NT2/D1 (cell line): ENCODE results near the gene NEB.

ENCODE experiments used
- DNase-seq: peaks from one replicate; pipeline ENCODE4 v3.0.0-alpha.2; 2011; ENCODE audit warnings: low read depth, low spot score
- H3K27me3 ChIP-seq: 2 replicates; pipeline ENCODE4 v1.6.0; 2011; ENCODE audit warnings: mild to moderate bottlenecking; ENCODE audit not compliant: insufficient read length, insufficient read depth
- H3K36me3 ChIP-seq: 2 replicates; pipeline ENCODE4 v1.6.1; 2011; ENCODE audit warnings: mild to moderate bottlenecking, low read length, mixed read lengths; ENCODE audit not compliant: insufficient read depth, insufficient read length
- H3K4me1 ChIP-seq: 2 replicates; pipeline ENCODE4 v1.5.1; 2011; ENCODE audit not compliant: insufficient read depth, insufficient read length
- H3K4me3 ChIP-seq: 2 replicates; pipeline ENCODE4 v1.5.1; 2011; ENCODE audit warnings: low read depth; ENCODE audit not compliant: insufficient read length
- H3K9ac ChIP-seq: 2 replicates; pipeline ENCODE4 v1.6.0; 2011; ENCODE audit warnings: low read depth; ENCODE audit not compliant: insufficient read length
- H3K9me3 ChIP-seq: 2 replicates; pipeline ENCODE4 v1.5.1; 2011; ENCODE audit warnings: mild to moderate bottlenecking, low read length; ENCODE audit not compliant: insufficient read depth
- SUZ12 ChIP-seq: IDR thresholded peaks from 2 replicates; pipeline ENCODE4 v1.6.1; 2011; ENCODE audit not compliant: insufficient read length, insufficient read depth; ENCODE audit errors: extremely low read depth
- YY1 ChIP-seq: IDR thresholded peaks from 2 replicates; pipeline ENCODE4 v1.6.1; 2011; ENCODE audit not compliant: insufficient read length, insufficient read depth
- ZNF274 ChIP-seq: IDR thresholded peaks from 2 replicates; pipeline ENCODE4 v1.6.1; 2011; ENCODE audit warnings: mild to moderate bottlenecking, low read depth, low read length

Gene NEB, protein sequence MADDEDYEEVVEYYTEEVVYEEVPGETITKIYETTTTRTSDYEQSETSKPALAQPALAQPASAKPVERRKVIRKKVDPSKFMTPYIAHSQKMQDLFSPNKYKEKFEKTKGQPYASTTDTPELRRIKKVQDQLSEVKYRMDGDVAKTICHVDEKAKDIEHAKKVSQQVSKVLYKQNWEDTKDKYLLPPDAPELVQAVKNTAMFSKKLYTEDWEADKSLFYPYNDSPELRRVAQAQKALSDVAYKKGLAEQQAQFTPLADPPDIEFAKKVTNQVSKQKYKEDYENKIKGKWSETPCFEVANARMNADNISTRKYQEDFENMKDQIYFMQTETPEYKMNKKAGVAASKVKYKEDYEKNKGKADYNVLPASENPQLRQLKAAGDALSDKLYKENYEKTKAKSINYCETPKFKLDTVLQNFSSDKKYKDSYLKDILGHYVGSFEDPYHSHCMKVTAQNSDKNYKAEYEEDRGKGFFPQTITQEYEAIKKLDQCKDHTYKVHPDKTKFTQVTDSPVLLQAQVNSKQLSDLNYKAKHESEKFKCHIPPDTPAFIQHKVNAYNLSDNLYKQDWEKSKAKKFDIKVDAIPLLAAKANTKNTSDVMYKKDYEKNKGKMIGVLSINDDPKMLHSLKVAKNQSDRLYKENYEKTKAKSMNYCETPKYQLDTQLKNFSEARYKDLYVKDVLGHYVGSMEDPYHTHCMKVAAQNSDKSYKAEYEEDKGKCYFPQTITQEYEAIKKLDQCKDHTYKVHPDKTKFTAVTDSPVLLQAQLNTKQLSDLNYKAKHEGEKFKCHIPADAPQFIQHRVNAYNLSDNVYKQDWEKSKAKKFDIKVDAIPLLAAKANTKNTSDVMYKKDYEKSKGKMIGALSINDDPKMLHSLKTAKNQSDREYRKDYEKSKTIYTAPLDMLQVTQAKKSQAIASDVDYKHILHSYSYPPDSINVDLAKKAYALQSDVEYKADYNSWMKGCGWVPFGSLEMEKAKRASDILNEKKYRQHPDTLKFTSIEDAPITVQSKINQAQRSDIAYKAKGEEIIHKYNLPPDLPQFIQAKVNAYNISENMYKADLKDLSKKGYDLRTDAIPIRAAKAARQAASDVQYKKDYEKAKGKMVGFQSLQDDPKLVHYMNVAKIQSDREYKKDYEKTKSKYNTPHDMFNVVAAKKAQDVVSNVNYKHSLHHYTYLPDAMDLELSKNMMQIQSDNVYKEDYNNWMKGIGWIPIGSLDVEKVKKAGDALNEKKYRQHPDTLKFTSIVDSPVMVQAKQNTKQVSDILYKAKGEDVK (N-terminal part only)

DNA sequence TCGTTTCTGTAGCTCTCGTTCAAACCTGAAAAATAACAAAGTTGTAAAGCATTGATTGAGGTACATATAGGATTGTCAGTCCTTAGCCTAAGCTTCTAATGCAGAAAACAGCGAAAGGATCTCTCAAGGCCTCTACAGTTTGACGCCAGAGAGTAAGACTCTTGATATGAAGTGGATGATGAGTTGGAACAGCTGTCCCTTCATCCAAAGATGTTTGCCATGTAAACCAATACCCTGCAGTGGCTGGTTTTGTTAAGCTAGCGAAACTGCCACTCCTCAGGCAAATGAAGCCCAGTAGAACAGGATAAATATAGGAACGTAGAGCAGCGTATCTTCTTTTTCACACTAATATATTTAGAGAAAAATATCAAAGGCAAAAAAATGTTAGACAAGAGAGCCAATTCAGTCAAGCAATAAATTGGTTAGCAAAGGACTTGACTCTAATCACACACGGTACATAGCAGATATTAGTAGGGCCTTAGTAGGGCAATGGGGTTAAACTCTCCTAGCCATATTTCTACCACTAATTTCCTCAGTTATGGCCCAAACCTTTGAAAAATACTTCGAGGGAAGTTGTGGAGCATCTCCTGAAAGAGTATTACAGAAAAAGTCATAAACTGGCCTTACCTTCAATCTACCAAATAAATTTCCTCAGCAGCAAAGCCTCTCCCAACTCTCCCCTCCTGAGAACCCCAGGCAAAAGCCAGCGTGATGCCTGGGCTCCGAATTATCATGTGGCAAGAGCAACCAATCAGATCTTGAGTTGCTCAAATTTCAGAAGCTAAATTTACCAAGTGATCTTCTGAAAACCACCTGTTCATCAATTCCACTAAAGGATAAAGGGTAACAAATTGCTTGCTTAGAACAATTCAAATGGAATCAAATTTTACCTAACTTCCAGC lies at the start of gene NEB:
Gene NEB, minus strand, starts transcription at position 706 of the 902 bp plus-strand sequence. CDS start 1,320 bp downstream, outside the sequence.
- no peak for DNase-seq
- no peak within 1 kb of the TSS for H3K4me3 ChIP-seq
- no peaks in the 10 kb centered on the region for H3K36me3 ChIP-seq
- no peaks in the 10 kb centered on the region for H3K27me3 ChIP-seq
- no peaks in the 10 kb centered on the region for H3K9me3 ChIP-seq
- TF ChIP-seq SUZ12, result no peak
- no peak for TF ChIP-seq ZNF274
- TF ChIP-seq YY1, result no peak
- no peak within 1 kb of the TSS for H3K9ac ChIP-seq
- no peaks in the 10 kb centered on the region for H3K4me1 ChIP-seq

DNA sequence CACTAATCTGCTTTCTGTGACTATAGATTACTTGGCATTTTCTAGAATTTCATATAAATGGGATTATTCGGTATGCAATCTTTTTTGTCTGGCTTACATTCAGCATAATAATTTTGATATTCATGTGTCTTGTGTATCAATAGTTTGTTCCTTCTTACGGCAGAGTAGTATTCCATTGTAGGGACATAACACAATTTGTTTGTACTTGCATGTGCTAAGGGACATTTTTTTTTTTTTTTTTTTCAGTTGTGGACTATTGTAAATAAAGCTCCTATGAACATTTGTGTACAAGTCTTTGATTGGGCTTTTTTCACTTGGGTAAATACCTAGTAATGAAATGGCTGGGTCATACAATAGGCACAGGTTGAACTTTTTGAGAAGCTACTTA lies 48.9 kb upstream of the NEB start:
- H3K4me1 ChIP-seq, result no peaks in the 10 kb centered on the region
- no peak overlapping the region for H3K9ac ChIP-seq
- TF ChIP-seq YY1 (no peak), ZNF274 (no peak), SUZ12 (no peak)
- H3K9me3 ChIP-seq, result no peaks in the 10 kb centered on the region
- peaks cover 8% of the 10 kb centered on the region for H3K36me3 ChIP-seq
- no peak for DNase-seq
- H3K4me3 ChIP-seq, result no peak overlapping the region
- H3K27me3 ChIP-seq, result no peaks in the 10 kb centered on the region

DNA sequence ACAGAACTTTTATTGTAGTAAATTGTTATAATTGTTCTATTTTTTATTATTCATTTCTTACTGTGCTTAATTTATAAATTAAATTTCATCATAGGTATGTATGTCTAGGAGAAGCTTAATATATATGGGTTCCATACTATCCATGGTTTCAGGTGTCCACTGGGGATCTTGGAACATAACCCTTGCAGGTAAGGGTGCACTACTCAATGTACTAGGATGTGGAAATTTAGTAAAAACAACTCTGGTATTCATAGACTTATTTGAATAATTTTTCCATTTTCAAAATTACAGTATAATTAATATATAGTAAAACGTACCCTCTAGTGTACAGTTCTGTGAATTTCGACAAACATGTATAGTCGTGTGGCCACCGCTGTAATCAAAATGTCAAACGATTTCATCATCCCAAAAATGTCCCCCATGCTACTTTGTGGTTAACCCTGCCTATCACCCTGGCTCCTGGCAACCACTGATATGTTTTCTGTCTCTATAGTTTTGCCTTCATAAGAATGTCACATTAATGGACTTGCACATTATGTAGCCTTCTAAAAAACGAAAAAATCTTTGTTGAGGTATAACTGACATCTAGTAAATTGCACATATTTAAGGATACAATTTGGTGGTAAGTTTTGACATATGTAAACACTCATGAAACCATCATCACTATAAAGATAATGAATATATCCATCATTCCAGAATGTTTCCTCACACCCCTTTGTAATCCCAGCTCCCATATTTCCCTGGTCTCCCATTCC lies 48.3 kb upstream of the NEB start:
- no peaks in the 10 kb centered on the region for H3K4me1 ChIP-seq
- no peak overlapping the region for H3K4me3 ChIP-seq
- H3K36me3 ChIP-seq, result peaks cover 8% of the 10 kb centered on the region
- no peaks in the 10 kb centered on the region for H3K9me3 ChIP-seq
- H3K9ac ChIP-seq, result no peak overlapping the region
- TF ChIP-seq ZNF274, result no peak
- no peak for TF ChIP-seq YY1
- no peak for TF ChIP-seq SUZ12
- H3K27me3 ChIP-seq, result no peaks in the 10 kb centered on the region
- no peak for DNase-seq

DNA sequence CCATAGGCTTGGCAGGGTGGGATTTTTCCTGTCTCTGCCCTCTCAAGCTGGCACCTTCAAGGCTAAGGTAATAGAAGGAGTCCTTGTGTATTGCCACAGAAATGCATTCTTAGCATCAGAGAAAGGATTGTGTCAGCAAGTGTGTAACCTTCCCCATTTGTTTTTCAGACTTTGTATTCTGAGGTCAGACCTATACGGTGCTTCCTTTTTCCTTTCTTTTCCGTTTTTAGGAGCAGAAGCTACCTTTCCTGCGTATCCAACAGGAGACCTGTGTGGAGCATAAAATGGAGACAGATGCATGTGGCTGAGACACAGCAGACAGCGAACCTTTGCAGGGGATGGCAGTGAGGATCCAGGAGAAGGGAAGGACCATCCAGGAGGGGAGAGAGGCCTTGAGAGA lies 47.4 kb upstream of the NEB start:
- Histone ChIP-seq H3K4me3 (no peak overlapping the region), H3K4me1 (no peaks in the 10 kb centered on the region), H3K9me3 (no peaks in the 10 kb centered on the region), H3K27me3 (no peaks in the 10 kb centered on the region), H3K9ac (no peak overlapping the region), H3K36me3 (peaks cover 8% of the 10 kb centered on the region)
- DNase-seq, result no peak
- TF ChIP-seq YY1 (no peak), SUZ12 (no peak), ZNF274 (no peak)

DNA sequence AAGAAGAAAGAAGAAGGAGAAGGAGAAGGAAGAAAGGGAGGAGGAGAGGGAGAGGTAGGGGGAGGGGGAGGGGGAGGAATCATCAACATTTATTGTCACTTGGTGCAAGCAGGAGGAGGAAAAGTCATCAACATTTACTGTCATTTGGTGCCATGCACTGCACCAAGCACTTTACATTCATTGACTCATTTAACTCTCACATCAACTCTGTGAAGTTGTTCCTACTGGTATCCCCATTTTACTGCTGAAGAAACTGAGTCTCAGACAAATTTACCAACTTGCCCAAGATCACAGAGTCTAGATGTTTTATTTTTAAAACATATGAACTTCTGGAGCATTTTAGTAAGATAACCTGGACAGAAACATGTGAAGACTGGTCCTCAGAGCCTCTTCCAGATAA lies 46.7 kb upstream of the NEB start:
- H3K4me1 ChIP-seq, result no peaks in the 10 kb centered on the region
- H3K4me3 ChIP-seq, result no peak overlapping the region
- H3K36me3 ChIP-seq, result peaks cover 8% of the 10 kb centered on the region
- TF ChIP-seq SUZ12 (no peak), YY1 (no peak), ZNF274 (no peak)
- H3K9me3 ChIP-seq, result no peaks in the 10 kb centered on the region
- no peaks in the 10 kb centered on the region for H3K27me3 ChIP-seq
- no peak overlapping the region for H3K9ac ChIP-seq
- no peak for DNase-seq

DNA sequence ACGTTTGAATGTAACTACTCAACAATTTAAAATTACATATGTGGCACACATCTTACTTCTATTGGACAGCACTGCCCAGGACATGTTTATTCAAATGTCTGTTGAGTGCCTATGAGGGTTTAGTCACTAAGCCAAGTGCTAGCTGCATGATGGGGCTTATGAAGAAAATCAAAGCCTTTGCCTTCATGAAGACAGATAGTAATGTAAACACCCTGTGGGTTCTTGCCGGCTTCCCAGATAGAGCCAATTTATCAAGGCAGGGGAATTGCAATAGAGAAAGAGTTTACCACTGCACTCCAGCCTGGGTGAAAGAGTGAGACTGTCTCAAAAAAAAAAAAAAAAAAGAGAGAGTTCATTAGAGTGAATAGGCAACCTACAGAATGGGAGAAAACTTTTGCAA lies 43.7 kb upstream of the NEB start:
- H3K4me1 ChIP-seq, result no peaks in the 10 kb centered on the region
- no peak for TF ChIP-seq YY1
- TF ChIP-seq SUZ12, result no peak
- no peak for TF ChIP-seq ZNF274
- H3K36me3 ChIP-seq, result peaks cover 8% of the 10 kb centered on the region
- no peaks in the 10 kb centered on the region for H3K27me3 ChIP-seq
- no peak overlapping the region for H3K4me3 ChIP-seq
- DNase-seq, result no peak
- no peak overlapping the region for H3K9ac ChIP-seq
- H3K9me3 ChIP-seq, result no peaks in the 10 kb centered on the region
